ENCODE measurements around the gene LOC101059915.

LOC101059915 gene

DNA sequence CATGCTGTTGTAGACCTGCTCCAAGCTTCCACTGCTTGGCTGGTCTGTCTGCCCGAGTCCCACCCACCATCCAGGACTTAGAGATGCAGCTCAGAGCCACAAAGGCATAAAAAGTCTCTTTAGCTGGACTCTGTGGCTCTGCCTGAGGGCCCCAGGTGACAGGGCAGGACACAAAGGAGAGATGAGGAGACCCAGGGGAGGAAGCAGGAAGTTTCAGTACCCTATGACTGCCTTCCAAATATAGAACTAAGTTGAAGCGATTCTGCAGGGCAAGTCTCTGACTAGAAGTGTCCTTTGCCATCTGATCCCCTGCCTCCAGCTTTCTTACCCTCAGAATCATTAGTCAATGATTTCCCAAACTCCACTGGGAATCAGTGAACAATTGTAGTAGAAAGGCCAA is 37.9 kb upstream of the LOC101059915 start:
- DNase-seq (ENCODE audit: low spot score) = no peak
- no peak overlapping the region for H3K4me3 ChIP-seq
- TF ChIP-seq CTCF (IDR thresholded peaks at IDR 0.05) = no peak
- H3K27ac ChIP-seq = no peak overlapping the region

DNA sequence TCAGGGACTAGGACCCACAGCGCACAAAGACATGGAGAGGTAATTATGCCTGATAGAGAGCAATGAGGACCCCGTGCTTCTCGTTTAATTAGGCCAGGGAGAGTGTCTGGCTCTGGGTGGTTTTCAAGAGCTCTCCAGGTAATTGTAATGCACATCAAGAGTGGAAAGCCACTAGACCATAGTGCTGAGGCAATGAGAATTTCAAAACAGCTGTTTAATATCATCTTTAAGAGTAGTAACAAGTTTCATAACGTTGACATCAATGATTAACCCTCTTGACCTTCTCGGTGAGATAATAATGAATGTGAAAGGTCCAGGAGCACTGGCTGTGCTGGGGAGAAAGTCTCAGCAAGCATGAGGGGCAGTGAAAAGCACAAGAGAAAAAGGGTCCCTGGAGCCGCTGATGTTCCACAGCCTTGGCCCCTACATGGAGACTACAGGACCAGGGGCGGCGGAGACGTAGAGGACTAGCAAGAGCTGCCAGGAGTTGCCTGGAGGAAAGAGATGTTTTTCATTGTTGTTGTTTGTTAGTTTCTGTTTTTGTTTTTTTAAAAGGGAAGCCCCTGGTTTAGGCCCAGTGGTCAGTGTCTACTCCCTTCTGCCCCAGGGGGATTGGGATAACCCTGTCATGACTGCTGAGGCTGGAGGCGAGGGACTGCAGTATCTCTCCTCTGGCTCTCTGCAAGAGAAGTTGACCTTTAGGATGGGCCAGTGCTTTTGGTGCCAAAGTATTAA is 34.3 kb upstream of the LOC101059915 start:
- TF ChIP-seq CTCF (IDR thresholded peaks at IDR 0.05) = no peak
- Histone ChIP-seq H3K27ac (no peak overlapping the region), H3K4me3 (no peak overlapping the region)
- no peak for DNase-seq (ENCODE audit: low spot score)

DNA sequence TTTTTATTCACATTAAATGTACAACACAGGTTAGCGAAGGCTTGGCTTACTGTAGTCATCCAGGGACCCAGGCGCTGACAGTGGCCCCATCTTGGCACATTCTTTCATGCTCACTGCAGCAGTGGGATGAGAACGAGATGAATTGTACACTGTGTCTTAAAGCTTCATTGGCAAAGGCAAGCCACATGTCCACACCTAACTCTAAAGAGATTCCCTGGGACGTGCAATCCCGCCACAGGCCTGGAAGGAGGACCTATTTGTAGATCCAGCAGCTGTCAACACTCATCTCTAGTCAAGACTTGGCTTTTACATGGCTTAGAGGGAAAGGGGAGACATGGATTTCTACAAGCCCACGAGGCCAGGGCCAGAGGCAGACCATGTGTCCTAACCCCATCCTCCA is 33.0 kb upstream of the LOC101059915 start:
- Histone ChIP-seq H3K4me3 (no peak overlapping the region), H3K27ac (no peak overlapping the region)
- no peak for TF ChIP-seq CTCF (IDR thresholded peaks at IDR 0.05)
- no peak for DNase-seq (ENCODE audit: low spot score)

GRCh38 chrX:71636438-71637252 is 30.7 kb upstream of the LOC101059915 start:
- H3K27ac ChIP-seq = no peak overlapping the region
- no peak for DNase-seq (ENCODE audit: low spot score)

DNA sequence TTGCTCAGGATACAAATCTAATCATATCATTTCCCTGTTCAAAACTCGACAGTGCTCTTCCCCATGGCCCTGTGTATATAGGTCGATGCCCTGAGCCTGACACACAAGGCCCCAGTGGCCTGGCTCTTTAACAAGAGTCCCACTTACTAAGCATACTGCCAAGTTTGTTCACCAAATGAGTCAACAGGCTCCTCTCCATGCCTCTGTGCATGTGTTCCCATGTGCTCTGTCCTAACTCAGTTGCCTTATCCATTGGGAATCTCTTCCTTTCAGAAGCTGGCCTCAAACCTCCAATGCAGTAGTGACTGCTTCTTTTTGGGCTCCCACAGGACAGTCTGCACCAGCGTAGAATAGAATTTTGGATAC is 30.1 kb upstream of the LOC101059915 start:
- no peak for TF ChIP-seq CTCF (IDR thresholded peaks at IDR 0.05)
- no peak overlapping the region for H3K27ac ChIP-seq
- no peak for DNase-seq (ENCODE audit: low spot score)

More at GRCh38 chrX:71636438-71637252, 30.7 kb upstream of the LOC101059915 start:
- no peak overlapping the region for H3K4me3 ChIP-seq
- TF ChIP-seq CTCF (IDR thresholded peaks at IDR 0.05) = no peak

DNA sequence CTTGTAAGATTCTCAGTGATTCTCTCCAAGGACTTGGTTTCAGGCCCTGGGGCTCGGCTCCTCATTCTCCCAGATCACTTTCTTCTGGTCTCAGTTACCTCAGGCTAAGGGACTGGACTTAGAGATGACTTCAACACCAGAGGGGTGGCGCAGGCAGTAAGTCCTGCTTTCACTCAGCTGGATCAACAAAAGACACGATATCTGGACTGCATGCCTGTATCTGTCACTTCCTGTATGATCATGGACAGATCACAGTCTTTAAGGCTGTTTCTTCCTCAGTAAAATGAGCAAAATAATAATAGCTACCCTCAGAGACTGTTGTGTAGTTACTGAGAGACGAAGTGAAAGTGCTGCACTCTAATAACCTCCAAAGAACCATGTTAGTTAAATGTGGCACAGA is 29.5 kb upstream of the LOC101059915 start:
- no peak for TF ChIP-seq CTCF (IDR thresholded peaks at IDR 0.05)
- H3K4me3 ChIP-seq = peak overlapping the region; percentile 11
- DNase-seq (ENCODE audit: low spot score) = no peak
- no peak overlapping the region for H3K27ac ChIP-seq

More for the DNA sequence above, 30.1 kb upstream of the LOC101059915 start:
- H3K4me3 ChIP-seq = no peak overlapping the region
